ENCODE data around the gene SNX5.

DNA sequence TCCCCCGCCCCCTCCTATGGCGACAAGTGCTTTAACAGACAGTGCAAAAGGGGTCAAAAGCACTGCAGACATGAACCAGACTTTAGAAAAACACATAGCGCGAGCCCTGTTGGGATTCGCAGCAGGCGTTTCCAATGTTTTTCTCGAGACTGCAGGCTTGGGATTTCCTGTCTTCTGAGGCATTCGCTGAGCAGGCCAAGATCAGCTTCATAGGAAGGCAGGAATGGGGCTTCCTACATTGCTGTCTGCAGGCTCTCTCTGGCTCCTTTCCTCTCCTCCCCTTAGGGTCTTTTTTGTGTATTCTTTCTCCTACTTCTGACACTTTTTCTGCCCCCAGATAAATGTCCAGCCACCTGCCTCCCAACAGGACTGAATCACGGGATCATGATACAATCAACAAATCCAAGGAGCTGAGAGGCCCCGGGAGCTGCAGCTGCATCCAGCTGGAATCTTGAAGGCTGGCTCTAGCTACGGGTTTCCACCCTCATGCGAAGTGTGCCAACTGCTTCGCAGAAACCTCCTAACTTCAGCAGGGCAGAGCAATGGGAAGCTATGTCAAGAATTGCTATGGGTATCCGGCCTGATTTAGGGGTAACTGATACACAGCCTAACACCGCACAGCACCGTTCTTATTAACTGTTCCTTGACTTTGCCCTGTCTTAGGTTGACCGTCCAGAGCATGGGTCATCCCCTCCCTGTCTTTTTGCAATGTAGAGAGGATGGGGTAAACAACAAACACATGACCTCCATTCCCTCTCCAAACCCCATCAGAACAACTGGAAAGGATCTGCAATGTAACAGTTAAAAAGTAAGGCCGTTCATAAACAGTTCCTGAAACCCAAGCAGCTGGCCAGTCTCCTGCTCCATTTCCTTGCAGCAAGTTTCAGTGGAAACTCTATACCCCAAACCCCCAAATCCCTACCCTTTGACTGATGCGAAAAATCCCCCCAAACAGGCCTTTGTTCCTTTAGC lies 31.5 kb downstream of the SNX5 start:
- TF ChIP-seq, protein P1, sequence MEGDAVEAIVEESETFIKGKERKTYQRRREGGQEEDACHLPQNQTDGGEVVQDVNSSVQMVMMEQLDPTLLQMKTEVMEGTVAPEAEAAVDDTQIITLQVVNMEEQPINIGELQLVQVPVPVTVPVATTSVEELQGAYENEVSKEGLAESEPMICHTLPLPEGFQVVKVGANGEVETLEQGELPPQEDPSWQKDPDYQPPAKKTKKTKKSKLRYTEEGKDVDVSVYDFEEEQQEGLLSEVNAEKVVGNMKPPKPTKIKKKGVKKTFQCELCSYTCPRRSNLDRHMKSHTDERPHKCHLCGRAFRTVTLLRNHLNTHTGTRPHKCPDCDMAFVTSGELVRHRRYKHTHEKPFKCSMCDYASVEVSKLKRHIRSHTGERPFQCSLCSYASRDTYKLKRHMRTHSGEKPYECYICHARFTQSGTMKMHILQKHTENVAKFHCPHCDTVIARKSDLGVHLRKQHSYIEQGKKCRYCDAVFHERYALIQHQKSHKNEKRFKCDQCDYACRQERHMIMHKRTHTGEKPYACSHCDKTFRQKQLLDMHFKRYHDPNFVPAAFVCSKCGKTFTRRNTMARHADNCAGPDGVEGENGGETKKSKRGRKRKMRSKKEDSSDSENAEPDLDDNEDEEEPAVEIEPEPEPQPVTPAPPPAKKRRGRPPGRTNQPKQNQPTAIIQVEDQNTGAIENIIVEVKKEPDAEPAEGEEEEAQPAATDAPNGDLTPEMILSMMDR (IDR thresholded peaks at IDR 0.05; ENCODE audit: low read depth, low read length), result no peak
- TF ChIP-seq EZH2phosphoT487 (IDR thresholded peaks at IDR 0.05; ENCODE audit: low read depth), result no peak
